Amniotic stem cell (primary cell): Measurements from ENCODE around the gene SMCR8.
A peak's percentile ranks its signal among the peaks of the same experiment; 100 is the strongest.
"Not testable (repeated sequence)": the region's sequence is repeated elsewhere in the genome, so short reads cannot be mapped to it uniquely, and the experiment has no call there.

Source experiments
- DNase-seq: peaks from one replicate; lab custom pipeline; 2025; lab: John Stamatoyannopoulos, UW

Gene SMCR8

DNA sequence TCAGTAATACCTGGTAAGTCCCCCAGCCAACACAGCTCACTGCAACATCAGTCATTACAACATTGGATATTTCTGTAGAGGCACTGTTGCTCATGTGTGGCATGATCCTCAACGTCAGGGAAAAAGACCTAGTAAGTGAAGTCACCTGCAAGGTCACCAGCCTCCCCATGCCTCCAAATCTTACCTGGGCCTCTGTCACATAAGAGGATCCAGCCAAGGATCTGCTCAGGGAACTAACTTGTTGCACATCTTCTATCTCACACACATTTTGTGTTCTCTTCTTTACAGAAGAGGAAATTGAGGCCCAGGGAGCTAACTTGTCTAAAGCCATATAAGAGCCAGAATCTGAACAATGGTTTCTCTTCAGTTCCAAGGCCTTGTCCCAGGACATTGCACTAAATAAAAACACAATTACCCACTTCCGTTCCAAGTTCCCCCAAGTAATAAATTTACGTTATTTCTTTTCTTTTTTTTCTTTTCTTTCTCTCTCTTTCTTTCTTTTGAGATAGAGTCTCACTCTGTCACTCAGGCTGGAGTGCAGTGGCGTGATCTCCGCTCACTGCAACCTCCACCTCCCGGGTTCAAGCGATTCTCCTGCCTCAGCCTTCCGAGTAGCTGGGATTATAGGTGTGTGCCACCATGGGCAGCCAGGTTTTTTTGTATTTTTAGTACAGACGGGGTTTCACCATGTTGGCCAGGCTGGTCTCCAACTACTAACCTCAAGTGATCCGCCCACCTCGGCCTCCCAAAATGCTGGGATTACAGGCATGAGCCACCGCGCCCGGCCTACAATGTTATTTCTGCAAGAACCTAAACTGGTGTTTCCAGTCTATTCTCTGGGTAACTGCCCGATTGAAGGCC lies 47.0 kb downstream of the SMCR8 start:
- no peak for DNase-seq

DNA sequence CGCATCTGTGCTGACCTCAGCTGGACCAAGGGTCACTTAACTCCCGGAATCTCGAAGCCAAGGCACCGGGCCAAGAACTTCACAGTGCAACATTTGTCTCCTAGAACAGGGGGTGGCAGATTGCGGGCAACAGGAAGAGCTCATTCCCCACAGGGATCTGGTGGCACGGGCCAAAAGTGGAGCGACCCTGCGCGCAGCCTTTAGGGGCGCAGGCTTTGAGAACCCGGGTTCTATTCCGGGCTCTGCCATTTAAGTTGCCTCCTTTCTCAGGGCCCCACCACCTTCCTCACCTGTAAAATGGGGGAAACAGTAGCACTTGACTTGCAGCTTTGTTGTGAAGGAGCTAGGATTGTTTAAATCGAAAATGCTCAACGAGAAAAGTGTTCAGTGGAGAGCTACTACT lies 47.6 kb downstream of the SMCR8 start:
- DNase-seq, result no peak

DNA sequence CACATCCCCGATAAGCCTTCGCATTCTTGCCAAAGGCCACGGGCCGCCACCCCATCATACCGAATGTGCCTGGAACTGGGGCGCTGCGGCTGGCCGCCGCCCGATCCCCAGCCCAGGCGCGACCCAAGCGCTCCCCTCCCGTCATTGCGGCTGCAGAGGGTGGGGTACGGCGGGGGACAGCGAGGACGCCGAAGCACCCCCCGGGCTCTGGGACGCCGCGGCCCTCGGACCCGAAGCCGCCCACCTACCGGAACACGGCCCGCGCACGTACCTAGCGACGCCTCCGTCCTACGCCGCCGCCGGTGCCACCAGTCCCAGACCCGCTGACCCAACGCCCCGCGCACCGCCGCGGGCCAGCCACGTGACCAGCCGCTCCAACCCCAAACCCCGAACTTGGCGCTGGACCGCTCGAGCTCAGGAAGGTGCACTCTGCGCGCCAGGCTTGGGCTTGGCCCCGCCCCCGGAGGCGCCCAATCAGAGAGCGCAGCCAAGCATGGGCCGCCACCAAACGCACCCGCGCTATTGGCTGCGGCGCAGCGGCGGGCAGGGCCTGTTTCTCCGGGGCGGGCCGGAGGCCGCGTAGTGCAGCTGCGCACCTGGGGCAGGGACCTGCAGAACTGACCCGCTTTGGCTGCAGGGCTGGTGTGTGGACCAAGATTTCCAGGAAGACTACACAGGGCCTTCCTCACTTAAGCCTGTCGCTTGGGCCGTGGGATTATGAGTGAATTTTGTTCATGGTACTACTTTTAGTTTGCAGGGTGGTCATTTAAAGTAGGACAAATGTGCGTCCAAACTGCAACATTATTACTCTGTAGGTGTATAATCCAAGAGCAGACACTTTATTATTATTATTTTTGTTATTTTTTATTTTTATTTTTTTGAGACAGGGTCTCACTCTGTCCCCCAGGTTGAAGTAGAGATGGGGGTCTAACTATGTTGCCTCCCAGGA lies 48.3 kb downstream of the SMCR8 start, which contains the start of gene SHMT1:
TSS of gene SHMT1 (minus strand) at position 450 of the 949 bp plus-strand sequence. CDS start 7,569 bp downstream, outside the sequence.
- peak; percentile 82 for DNase-seq

DNA sequence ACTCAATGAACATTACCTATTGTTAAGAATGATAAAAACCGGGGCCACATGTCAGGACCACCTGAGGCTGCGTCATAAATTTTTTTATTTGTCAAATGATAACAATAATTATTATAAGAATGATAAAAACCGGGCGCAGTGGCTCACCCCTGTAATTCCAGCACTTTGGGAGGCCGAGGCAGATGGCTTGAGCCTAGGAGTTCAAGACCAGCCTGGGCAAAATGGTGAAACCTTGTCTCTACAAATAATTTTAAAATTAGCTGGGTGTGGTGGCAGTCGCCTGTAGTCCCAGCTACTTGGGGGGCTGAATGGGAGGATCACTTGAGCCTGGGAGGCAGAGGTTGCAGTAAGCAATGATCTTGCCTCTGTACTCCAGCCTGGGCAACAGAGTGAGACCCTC lies 49.1 kb downstream of the SMCR8 start:
- DNase-seq, result no peak

DNA sequence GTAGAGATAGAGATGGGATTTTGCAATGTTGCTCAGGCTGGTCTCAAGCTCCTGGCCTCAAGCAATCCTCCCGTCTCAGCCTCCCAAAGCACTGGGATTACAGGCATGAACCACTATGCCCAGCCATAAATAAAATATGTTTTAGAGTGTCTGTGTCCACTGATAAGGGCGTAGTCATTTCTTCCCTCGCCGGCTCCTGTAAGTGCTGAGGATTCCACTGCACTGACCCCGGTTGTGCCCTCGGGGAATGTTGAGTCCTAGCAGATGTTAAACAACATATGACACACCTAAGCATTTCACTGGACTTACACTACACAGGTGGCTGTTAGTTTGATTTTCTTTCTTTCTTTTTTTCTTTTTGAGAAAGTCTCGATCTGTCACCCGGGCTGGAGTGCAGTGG lies 53.9 kb downstream of the SMCR8 start:
- DNase-seq, result no peak

DNA sequence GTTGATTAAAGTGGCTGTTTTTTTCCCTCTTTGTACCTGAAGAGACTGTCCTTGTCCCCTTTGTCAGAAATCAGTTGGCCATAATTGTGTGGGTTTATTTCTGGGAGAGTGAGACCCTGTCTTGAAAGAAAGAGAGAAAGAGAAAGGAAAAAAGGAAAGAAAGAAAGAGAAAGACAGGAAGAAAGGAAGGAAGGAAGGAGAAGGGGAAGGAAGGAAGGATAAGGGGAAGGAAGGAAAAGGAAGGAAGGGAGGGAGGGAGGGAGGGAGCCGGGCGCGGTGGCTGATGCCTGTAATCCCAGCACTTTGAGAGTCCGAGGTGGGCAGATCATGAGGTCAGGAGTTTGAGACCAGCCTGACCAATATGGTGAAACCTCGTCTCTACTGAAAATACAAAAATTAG lies 55.7 kb downstream of the SMCR8 start:
- DNase-seq, result no peak

DNA sequence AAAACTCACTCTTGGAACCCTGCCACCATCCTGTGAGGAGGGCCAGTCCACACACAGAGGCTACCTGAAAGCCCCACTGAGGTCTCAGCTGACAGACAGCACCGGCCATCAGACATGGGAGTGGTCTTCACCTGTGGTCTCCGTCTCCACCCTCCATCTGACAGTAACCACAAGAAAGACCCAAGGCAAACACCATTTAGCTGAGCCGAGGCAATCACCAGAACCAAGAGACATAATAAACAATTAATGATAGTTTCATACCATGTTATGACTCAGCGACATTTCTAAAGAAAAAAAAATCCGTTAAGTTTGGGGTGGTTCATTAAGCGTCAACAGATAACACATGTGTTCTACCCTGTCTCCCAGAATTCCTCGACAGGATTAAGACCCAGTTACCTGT lies 56.4 kb downstream of the SMCR8 start:
- no peak for DNase-seq

DNA sequence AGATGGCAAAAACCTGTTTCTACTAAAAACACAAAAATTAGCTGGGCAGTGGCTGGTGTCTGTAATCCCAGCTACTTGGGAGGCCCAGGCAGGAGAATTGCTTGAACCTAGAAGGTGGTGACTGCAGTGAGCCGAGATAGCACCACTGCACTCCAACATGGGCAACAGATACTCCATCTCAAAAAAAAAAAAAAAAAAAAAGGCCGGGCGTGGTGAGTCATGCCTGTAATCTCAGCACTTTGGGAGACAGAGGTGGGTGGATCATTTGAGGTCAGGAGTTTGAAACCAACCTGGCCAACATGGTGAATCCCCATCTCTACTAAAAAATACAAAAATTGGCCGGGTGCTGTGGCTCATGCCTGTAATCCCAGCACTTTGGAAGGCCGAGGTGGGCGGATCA lies 58.1 kb downstream of the SMCR8 start:
- DNase-seq, result not testable (repeated sequence)

DNA sequence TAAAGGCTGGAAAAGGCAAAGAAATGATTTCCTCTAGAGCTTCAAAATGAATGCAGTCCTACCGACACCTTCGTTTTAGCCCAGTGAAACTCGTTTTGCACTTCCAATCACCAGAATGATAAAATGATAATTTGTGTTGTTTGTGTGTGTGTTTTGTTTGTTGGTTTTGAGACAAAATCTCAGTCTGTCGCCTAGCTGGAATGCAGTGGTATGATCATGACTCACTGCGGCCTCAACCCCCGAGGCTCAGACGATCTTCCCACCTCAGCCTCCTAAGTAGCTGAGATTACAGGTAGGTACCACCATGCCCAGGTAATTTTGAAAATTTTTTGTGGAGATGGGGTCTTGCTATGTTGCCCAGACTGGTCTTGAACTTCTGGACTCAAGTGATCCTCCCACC lies 59.1 kb downstream of the SMCR8 start:
- DNase-seq, result no peak
